ENCODE measurements around the gene SAE1. TPM values are rescaled to one million over a fixed set of nuclear protein-coding genes. Genes with fewer than 3 reads are reported as not detected.

SAE1 gene
- total RNA-seq, 1 donor from 2014 or later: 96.6 TPM

DNA sequence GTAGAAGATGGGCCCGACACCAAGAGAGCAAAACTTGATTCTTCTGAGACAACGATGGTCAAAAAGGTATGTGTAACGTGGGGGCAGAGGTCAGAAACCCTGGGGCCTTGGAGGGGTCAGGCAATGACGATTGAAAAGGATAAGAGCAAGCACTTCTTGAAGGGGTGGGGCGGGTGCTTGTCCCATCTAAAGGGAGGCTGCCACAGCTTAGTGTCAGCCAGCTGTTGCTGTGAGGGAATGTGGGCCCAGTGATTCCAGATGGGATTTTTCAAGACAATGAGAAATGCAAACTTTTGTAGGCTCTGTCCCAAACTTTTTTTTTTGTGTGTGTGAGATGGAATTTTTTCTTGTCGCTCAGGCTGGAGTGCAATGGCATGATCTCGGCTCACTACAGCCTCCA lies 24.5 kb downstream of the SAE1 start:
- Mint-ChIP-seq H3K27ac (ENCODE audit: unreplicated experiment) (no peak overlapping the region), H3K36me3 (ENCODE audit: unreplicated experiment) (peaks cover 47% of the 10 kb centered on the region), H3K27me3 (ENCODE audit: unreplicated experiment) (no peaks in the 10 kb centered on the region), H3K9me3 (ENCODE audit: unreplicated experiment) (no peaks in the 10 kb centered on the region), H3K4me3 (ENCODE audit: unreplicated experiment) (no peak overlapping the region), H3K4me1 (ENCODE audit: unreplicated experiment) (peaks cover 26% of the 10 kb centered on the region)
- TF ChIP-seq, protein P1, sequence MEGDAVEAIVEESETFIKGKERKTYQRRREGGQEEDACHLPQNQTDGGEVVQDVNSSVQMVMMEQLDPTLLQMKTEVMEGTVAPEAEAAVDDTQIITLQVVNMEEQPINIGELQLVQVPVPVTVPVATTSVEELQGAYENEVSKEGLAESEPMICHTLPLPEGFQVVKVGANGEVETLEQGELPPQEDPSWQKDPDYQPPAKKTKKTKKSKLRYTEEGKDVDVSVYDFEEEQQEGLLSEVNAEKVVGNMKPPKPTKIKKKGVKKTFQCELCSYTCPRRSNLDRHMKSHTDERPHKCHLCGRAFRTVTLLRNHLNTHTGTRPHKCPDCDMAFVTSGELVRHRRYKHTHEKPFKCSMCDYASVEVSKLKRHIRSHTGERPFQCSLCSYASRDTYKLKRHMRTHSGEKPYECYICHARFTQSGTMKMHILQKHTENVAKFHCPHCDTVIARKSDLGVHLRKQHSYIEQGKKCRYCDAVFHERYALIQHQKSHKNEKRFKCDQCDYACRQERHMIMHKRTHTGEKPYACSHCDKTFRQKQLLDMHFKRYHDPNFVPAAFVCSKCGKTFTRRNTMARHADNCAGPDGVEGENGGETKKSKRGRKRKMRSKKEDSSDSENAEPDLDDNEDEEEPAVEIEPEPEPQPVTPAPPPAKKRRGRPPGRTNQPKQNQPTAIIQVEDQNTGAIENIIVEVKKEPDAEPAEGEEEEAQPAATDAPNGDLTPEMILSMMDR (IDR thresholded peaks at IDR 0.05): no peak
- no peak for DNase-seq (ENCODE audit: extremely low spot score, unreplicated experiment)

DNA sequence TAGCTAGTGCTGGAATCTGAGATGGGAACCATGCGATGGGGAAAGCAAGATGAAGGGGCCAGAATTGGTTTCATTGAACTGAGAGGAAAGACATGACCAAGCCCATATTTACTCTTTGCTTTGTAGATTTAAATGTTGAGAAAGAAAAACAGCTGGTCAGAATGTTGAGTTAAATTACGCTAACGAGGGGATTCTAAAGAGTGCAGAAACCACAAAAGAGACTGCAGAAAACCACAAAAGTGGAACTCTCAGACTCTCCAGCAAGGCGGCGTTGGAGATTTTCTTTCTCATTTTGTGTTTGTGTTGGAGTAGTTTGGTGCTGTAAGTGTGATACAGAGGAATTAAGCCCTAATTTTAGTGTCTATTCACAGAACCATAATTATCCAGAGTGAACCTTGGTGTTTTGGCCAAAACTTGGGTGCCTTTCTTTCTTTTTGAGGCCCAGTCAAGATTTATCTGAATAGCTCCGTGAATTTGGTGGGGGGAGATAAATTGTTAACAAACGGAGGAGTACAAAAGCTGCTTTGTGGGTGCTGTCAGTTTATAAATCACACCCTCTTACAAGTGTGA lies 26.3 kb downstream of the SAE1 start:
- H3K36me3 Mint-ChIP-seq (ENCODE audit: unreplicated experiment): peaks cover 39% of the 10 kb centered on the region
- H3K4me3 Mint-ChIP-seq (ENCODE audit: unreplicated experiment): no peak overlapping the region

DNA sequence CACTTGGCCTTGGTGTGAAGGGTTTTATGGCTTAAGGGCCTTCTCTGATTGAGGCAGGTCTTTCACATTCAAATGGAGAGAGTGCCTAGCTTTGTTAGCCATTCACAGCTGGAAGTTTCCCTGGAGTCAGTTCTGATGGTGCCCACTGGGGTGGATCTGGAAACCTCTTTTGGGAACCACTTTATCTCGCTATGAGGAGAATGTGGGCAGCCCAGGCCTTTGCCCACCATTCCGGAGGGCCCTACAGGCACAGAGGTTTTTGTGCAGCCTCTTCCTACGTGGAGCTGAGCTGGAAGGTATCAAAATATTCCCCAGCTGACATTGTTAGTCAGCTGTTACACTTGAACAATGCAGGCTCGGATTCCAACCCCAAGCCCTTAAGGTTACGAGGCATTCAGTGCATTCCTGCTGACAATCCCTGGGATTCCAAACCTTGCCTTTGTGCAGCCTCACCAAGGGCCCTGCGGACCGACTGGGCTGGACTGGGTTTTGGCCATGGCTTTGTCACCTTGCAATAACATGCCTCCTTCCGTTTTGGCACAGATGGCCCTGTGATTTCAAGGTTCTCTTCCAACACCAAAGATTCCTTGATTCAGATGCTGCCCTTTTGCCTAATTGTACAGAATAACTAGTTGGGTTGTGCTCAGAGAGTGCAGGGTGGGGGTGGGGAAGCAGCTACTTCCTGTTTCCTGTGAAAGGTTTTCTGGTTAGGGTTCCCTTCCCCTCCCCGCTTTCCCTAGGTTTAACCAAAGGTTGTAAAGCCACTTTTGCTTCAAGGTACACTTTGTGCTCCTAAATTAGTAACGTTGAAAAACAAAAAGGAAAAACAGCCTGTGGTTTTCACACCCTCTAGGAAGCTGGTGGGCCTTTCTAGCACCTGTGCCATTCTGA lies 27.0 kb downstream of the SAE1 start:
- Mint-ChIP-seq H3K4me1 (ENCODE audit: unreplicated experiment) (peaks cover 26% of the 10 kb centered on the region), H3K27me3 (ENCODE audit: unreplicated experiment) (no peaks in the 10 kb centered on the region), H3K4me3 (ENCODE audit: unreplicated experiment) (no peak overlapping the region), H3K9me3 (ENCODE audit: unreplicated experiment) (no peaks in the 10 kb centered on the region), H3K27ac (ENCODE audit: unreplicated experiment) (peak overlapping the region; percentile 83), H3K36me3 (ENCODE audit: unreplicated experiment) (peaks cover 33% of the 10 kb centered on the region)
- TF ChIP-seq, protein P1 (IDR thresholded peaks at IDR 0.05): no peak
- no peak for DNase-seq (ENCODE audit: extremely low spot score, unreplicated experiment)

More for the DNA sequence above, 26.3 kb downstream of the SAE1 start:
- Mint-ChIP-seq H3K27me3 (ENCODE audit: unreplicated experiment) (no peaks in the 10 kb centered on the region), H3K4me1 (ENCODE audit: unreplicated experiment) (peaks cover 26% of the 10 kb centered on the region), H3K9me3 (ENCODE audit: unreplicated experiment) (no peaks in the 10 kb centered on the region), H3K27ac (ENCODE audit: unreplicated experiment) (peak overlapping the region; percentile 83)
- TF ChIP-seq, protein P1 (IDR thresholded peaks at IDR 0.05): no peak
- DNase-seq (ENCODE audit: extremely low spot score, unreplicated experiment): no peak

DNA sequence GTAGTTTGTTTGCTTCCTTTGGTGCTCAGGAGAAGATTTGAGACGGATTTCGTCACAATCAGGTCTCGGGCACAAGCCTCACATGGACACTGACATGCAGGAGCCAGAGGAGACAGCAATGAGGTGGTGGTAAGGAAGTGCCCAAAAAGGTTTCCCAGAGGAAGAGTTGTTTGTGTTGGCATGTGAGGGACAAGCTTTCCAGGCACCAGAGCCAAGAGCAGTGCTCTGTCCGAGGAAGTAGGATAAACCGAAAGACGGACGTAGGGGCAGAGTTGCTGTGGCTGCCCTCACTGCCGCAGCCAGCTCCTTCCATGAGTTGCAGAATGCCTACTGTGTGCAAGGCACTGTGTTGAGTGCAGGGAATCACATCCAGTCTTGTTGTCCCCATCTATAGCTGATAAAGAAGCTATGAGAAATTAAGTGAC lies 27.7 kb downstream of the SAE1 start:
- Mint-ChIP-seq H3K36me3 (ENCODE audit: unreplicated experiment) (peaks cover 27% of the 10 kb centered on the region), H3K4me1 (ENCODE audit: unreplicated experiment) (peaks cover 26% of the 10 kb centered on the region), H3K27ac (ENCODE audit: unreplicated experiment) (peak overlapping the region; percentile 83), H3K4me3 (ENCODE audit: unreplicated experiment) (no peak overlapping the region), H3K27me3 (ENCODE audit: unreplicated experiment) (no peaks in the 10 kb centered on the region), H3K9me3 (ENCODE audit: unreplicated experiment) (no peaks in the 10 kb centered on the region)
- DNase-seq (ENCODE audit: extremely low spot score, unreplicated experiment): no peak
- TF ChIP-seq, protein P1 (IDR thresholded peaks at IDR 0.05): no peak

DNA sequence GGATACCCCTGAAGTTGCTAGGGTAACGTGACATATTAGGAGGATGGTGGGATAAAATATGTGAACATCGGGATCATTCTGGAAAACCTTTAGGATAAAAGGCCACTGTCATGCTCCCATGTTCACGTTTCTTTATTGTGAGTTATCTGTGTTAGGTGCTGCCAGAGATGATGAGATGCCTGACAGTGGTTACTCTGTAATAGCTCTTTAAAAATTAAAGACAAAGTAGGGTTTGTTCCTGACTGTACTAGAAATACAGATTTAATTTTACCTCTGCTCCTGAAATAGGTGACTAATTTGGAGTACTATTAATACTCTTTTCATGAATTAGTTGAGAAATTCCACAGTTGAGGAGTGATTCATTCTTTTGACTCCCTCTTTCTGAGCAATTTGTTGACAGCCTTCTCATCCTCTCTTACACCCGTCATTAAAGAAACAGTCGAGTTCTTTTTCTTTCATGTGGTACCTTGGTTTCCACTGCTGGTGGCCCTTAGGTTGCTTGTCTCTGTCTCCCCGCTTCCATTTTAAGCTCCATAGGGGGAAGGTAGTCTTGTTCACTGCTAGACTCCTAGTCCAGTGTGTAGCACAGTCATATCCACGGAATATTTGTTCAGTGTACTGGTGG lies 28.4 kb downstream of the SAE1 start:
- no peak overlapping the region for H3K4me3 Mint-ChIP-seq (ENCODE audit: unreplicated experiment)
- H3K27me3 Mint-ChIP-seq (ENCODE audit: unreplicated experiment): no peaks in the 10 kb centered on the region
- H3K36me3 Mint-ChIP-seq (ENCODE audit: unreplicated experiment): peaks cover 27% of the 10 kb centered on the region
- no peak for DNase-seq (ENCODE audit: extremely low spot score, unreplicated experiment)
- H3K9me3 Mint-ChIP-seq (ENCODE audit: unreplicated experiment): no peaks in the 10 kb centered on the region
- TF ChIP-seq, protein P1 (IDR thresholded peaks at IDR 0.05): no peak
- peak overlapping the region; percentile 83 for H3K27ac Mint-ChIP-seq (ENCODE audit: unreplicated experiment)
- H3K4me1 Mint-ChIP-seq (ENCODE audit: unreplicated experiment): peaks cover 26% of the 10 kb centered on the region
